SU-DHL-6 (cell line): ENCODE measurements around the gene COL27A1.

Source experiments
- EZH2phosphoT487 ChIP-seq: fragments of 200-600 bp; sonication (generic), shearing (Covaris generic); conservative IDR thresholded peaks from 2 replicates; pipeline ENCODE4 v1.6.1; 2018; ENCODE audit warnings: mild to moderate bottlenecking, antibody characterized with exemption, low read length, moderate library complexity, mixed read lengths
- TF ChIP-seq, protein P1 (sequence below): fragments of 200-600 bp; sonication (generic); IDR thresholded peaks from one replicate; pipeline ENCODE4 v1.5.1; 2017; ENCODE audit warnings: antibody characterized with exemption, mild to moderate bottlenecking, low read length, moderate library complexity; ENCODE audit not compliant: insufficient read depth, poor library complexity, severe bottlenecking

DNA sequence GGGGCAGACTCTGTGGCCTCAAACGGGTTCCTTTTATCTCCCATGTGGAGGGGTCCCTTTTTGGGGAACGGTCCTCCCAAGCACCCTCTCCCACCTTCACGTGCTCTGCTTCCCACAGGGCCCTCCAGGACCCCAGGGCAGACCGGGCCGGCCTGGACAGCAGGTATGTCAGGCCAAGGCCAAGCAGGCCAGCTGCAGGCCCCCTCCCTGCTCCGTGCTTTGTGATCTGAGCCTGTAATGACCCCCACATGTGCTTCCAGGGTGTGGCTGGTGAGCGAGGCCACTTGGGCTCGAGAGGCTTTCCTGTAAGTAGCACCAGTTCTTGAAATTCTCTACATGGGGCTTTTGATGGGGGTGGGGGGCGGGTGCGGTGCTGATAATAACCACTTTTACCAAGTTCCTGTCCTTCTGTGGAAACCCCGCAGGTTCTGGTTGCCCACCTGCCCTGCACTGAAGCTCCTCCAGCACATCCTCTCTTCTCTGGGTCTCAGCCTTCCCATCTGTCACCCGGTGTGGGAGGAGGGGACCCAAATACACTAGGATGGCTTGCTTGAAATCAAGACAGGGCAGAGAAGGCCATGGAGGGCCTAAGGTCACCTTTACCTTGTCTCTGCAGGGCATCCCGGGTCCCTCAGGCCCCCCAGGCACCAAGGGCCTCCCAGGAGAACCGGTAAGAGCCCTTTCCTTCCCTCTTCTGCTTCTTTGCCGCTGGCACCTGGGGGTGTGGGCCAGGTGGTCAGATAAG, 109.6 kb downstream of the COL27A1 start:
- TF ChIP-seq, protein P1, sequence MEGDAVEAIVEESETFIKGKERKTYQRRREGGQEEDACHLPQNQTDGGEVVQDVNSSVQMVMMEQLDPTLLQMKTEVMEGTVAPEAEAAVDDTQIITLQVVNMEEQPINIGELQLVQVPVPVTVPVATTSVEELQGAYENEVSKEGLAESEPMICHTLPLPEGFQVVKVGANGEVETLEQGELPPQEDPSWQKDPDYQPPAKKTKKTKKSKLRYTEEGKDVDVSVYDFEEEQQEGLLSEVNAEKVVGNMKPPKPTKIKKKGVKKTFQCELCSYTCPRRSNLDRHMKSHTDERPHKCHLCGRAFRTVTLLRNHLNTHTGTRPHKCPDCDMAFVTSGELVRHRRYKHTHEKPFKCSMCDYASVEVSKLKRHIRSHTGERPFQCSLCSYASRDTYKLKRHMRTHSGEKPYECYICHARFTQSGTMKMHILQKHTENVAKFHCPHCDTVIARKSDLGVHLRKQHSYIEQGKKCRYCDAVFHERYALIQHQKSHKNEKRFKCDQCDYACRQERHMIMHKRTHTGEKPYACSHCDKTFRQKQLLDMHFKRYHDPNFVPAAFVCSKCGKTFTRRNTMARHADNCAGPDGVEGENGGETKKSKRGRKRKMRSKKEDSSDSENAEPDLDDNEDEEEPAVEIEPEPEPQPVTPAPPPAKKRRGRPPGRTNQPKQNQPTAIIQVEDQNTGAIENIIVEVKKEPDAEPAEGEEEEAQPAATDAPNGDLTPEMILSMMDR, result no peak
- TF ChIP-seq EZH2phosphoT487, result no peak
